ENCODE results near the gene MAML2.

MAML2 gene

GRCh38 chr11:96316869-96317268 is 26.1 kb downstream of the MAML2 start:
- no peak for DNase-seq

GRCh38 chr11:96315476-96315875 is 27.5 kb downstream of the MAML2 start:
- DNase-seq: no peak

GRCh38 chr11:96314326-96315020 is 28.5 kb downstream of the MAML2 start:
- DNase-seq: peak; percentile 80

GRCh38 chr11:96313163-96313562 is 29.8 kb downstream of the MAML2 start:
- no peak for DNase-seq

GRCh38 chr11:96311120-96311568 is 31.9 kb downstream of the MAML2 start:
- DNase-seq: peak; percentile 73

- DNase-seq: no peak
These were observed 32.8 kb downstream of the MAML2 start for GRCh38 chr11:96310236-96310635.

GRCh38 chr11:96309643-96310017 is 33.4 kb downstream of the MAML2 start:
- DNase-seq: no peak

- DNase-seq: peak; percentile 65
These were observed 33.9 kb downstream of the MAML2 start for GRCh38 chr11:96309016-96309642.

- peak; percentile 78 for DNase-seq
These were observed 35.2 kb downstream of the MAML2 start for GRCh38 chr11:96307776-96308140.

- peak; percentile 100 for DNase-seq
These were observed 35.8 kb downstream of the MAML2 start for GRCh38 chr11:96306933-96307775.

- DNase-seq: no peak
These were observed 36.4 kb downstream of the MAML2 start for GRCh38 chr11:96306600-96306932.

- DNase-seq: no peak
These were observed 36.9 kb downstream of the MAML2 start for GRCh38 chr11:96306071-96306470.

GRCh38 chr11:96303980-96304379 is 39.0 kb downstream of the MAML2 start:
- DNase-seq: no peak

- peak; percentile 37 for DNase-seq
These were observed 39.9 kb downstream of the MAML2 start for GRCh38 chr11:96303064-96303463.

GRCh38 chr11:96301818-96302217 is 41.2 kb downstream of the MAML2 start:
- no peak for DNase-seq

- DNase-seq: peak; percentile 29
These were observed 43.7 kb downstream of the MAML2 start for GRCh38 chr11:96299155-96299888.

- DNase-seq: no peak
These were observed 47.6 kb downstream of the MAML2 start for GRCh38 chr11:96295369-96295768.

- DNase-seq: no peak
These were observed 48.7 kb downstream of the MAML2 start for GRCh38 chr11:96294289-96294688.

GRCh38 chr11:96293598-96294021 is 49.4 kb downstream of the MAML2 start:
- no peak for DNase-seq

GRCh38 chr11:96293109-96293508 is 49.9 kb downstream of the MAML2 start:
- DNase-seq: no peak

GRCh38 chr11:96292291-96293010 is 50.5 kb downstream of the MAML2 start:
- DNase-seq: no peak

- no peak for DNase-seq
These were observed 52.4 kb downstream of the MAML2 start for GRCh38 chr11:96290631-96291030.

GRCh38 chr11:96290031-96290430 is 53.0 kb downstream of the MAML2 start:
- DNase-seq: no peak
